CD4-positive, alpha-beta T cell (primary cell): ENCODE data around the gene HERC5. TPM values are rescaled to one million over a fixed set of nuclear protein-coding genes. Genes with fewer than 3 reads are reported as not detected.

Experiments
- ATAC-seq: fragments of 200-7000 bp; cut with Tn5 transposase; one replicate; pipeline ENCODE4 v1.10.0; 2022; ENCODE audit warnings: mild to moderate bottlenecking; ENCODE audit not compliant: poor library complexity
- CTCF ChIA-PET: fragments of 350-600 bp; sonication (Branson Sonifier 250); formaldehyde crosslinking; loops from one replicate; lab custom pipeline; 2021; ENCODE audit warnings: antibody characterized with exemption, inconsistent platforms; lab: Charles Lee
- POLR2A ChIA-PET: fragments of 350-600 bp; sonication (Branson Sonifier 250); formaldehyde crosslinking; loops from one replicate; lab custom pipeline; 2021; ENCODE audit warnings: antibody characterized with exemption, inconsistent platforms; lab: Charles Lee
- DNase-seq, 14 experiments: peaks; one replicate each; pipeline ENCODE4 v3.0.0-alpha.2; 2013 to 2020; ENCODE audit warnings: mixed read lengths in 2 of 14
- H3K27ac ChIP-seq, 2 donors: one replicate each; pipeline versions ENCODE4 v1.5.1 to v1.7.0; 2013; ENCODE audit warnings: low read length in 2 of 2, low read depth in 1 of 2, mild to moderate bottlenecking in 1 of 2
- H3K27me3 ChIP-seq, 2 experiments: 1 replicate in 1 of 2; 2 replicates in 1 of 2; pipeline versions ENCODE4 v1.6.1 to v1.7.0; 2013; ENCODE audit warnings: low read length in 2 of 2, control low read depth in 1 of 2, mild to moderate bottlenecking in 1 of 2, moderate library complexity in 1 of 2; ENCODE audit not compliant: insufficient read depth in 2 of 2, control insufficient read depth in 1 of 2
- H3K36me3 ChIP-seq: one replicate; pipeline ENCODE4 v1.6.1; 2013; ENCODE audit warnings: low read length, control low read depth; ENCODE audit not compliant: insufficient read depth
- H3K4me1 ChIP-seq: one replicate; pipeline ENCODE4 v1.6.1; 2013; ENCODE audit warnings: low read length, control low read depth; ENCODE audit not compliant: insufficient read depth
- H3K4me3 ChIP-seq: one replicate; pipeline ENCODE4 v1.5.1; 2013; ENCODE audit warnings: mild to moderate bottlenecking, low read length, moderate library complexity
- H3K9me3 ChIP-seq, 2 experiments: 1 replicate in 1 of 2; 2 replicates in 1 of 2; pipeline versions ENCODE4 v1.6.1 to v1.7.0; 2013; ENCODE audit warnings: low read length in 2 of 2, mild to moderate bottlenecking in 2 of 2, control low read depth in 1 of 2, moderate library complexity in 1 of 2; ENCODE audit not compliant: control insufficient read depth in 1 of 2, insufficient read depth in 1 of 2
- H3K27ac Mint-ChIP-seq: one replicate; pipeline ENCODE4 v1.8.0; 2020; ENCODE audit warnings: mixed read lengths
- H3K27me3 Mint-ChIP-seq: one replicate; pipeline ENCODE4 v1.8.0; 2021; ENCODE audit warnings: mixed read lengths
- H3K36me3 Mint-ChIP-seq: one replicate; pipeline ENCODE4 v1.8.0; 2021; ENCODE audit warnings: low read depth, mixed read lengths
- H3K4me1 Mint-ChIP-seq: one replicate; pipeline ENCODE4 v1.8.0; 2021; ENCODE audit warnings: low read depth, mixed read lengths
- H3K4me3 Mint-ChIP-seq: one replicate; pipeline ENCODE4 v1.8.0; 2020; ENCODE audit warnings: mild to moderate bottlenecking, mixed read lengths
- H3K9me3 Mint-ChIP-seq: one replicate; pipeline ENCODE4 v1.8.0; 2020; ENCODE audit warnings: mixed read lengths
- intact Hi-C, 2 experiments: fragments of 100-400 bp; cut with DNase I in 1 of 2; cut with micrococcal nuclease in 1 of 2; formaldehyde crosslinking; loops; one replicate each; pipeline versions ENCODE4 v1.15.1 to v1.9.0; 2023 to 2025; cut with DNase I, micrococcal nuclease
- total RNA-seq, 174 experiments: library from RNA in 2 of 174; stranded (reverse) in 2 of 174; gene quantifications; one replicate each; pipeline ENCODE4 v1.2.3 and lab custom pipeline; 2021 to 2026
- TF ChIP-seq, protein P1 (sequence below): fragments of 200-600 bp; IDR thresholded peaks from one replicate; pipeline ENCODE4 v1.8.0; 2022; ENCODE audit warnings: antibody characterized with exemption, mild to moderate bottlenecking

The HERC5 gene
- total RNA-seq, 2 experiments from 2014 or later: 23.6 to 23.9 TPM

DNA sequence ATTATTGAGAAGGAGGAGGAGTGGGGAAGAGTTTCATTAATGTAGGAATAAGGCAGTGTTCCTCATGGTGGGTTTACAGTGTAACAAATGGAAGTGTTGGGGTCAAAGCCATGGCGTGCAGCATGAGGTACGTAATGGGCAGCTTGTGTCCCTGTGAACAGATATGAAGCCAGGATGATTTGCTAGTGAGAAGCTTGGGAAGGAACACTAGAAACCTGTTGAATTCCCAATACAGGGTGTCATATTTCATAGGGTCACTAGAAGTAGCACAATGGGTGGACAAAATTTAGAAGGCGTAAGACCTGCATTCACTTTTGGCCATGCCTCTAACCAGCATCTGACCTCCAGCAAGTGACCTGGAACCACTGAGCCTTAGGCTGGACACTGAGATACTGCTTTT is 59.8 kb downstream of the HERC5 start:
- ATAC-seq: no peak
- Histone ChIP-seq H3K36me3 (peaks cover 7% of the 10 kb centered on the region), H3K4me3 (no peak overlapping the region), H3K4me1 (peaks cover 3% of the 10 kb centered on the region), H3K27me3 (no peaks in the 10 kb centered on the region), H3K27ac (no peak overlapping the region), H3K9me3 (no peaks in the 10 kb centered on the region)
- Mint-ChIP-seq H3K36me3 (peaks cover 14% of the 10 kb centered on the region), H3K4me3 (no peak overlapping the region), H3K27ac (no peak overlapping the region), H3K27me3 (no peaks in the 10 kb centered on the region), H3K4me1 (peaks cover 12% of the 10 kb centered on the region), H3K9me3 (no peaks in the 10 kb centered on the region)
- ChIA-PET POLR2A (no interaction called here), CTCF (interaction anchor here (0.6 to 1.2 kb wide), 7 partner anchors 25 to 1587 kb away, joined by 3 to 8 read pairs (median 4); no protein-coding TSS in a partner anchor)
- DNase-seq: no peak
- intact Hi-C loops: loop anchor here (5.0 to 10.0 kb wide), 4 partner anchors 152 to 839 kb away; no protein-coding TSS in a partner anchor
- TF ChIP-seq, protein P1, sequence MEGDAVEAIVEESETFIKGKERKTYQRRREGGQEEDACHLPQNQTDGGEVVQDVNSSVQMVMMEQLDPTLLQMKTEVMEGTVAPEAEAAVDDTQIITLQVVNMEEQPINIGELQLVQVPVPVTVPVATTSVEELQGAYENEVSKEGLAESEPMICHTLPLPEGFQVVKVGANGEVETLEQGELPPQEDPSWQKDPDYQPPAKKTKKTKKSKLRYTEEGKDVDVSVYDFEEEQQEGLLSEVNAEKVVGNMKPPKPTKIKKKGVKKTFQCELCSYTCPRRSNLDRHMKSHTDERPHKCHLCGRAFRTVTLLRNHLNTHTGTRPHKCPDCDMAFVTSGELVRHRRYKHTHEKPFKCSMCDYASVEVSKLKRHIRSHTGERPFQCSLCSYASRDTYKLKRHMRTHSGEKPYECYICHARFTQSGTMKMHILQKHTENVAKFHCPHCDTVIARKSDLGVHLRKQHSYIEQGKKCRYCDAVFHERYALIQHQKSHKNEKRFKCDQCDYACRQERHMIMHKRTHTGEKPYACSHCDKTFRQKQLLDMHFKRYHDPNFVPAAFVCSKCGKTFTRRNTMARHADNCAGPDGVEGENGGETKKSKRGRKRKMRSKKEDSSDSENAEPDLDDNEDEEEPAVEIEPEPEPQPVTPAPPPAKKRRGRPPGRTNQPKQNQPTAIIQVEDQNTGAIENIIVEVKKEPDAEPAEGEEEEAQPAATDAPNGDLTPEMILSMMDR: no peak

DNA sequence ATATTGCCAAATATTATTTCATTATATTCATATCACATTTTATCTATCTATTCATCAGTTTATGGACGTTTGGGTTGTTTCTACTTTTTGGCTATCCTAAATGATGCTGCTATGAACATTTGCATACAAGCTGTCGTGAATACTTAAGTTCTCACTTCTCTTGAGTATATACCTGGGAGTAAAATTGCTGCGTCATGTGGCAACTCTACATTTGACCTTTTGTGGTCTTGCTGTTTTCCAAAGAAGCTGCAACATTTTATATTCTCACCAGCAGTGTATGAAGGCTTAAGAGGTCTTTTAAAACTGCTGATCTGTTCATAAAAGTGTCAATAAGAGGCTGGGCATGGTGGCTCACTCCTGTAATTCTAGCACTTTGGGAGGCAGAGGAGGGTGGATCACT is 60.9 kb downstream of the HERC5 start:
- Histone ChIP-seq H3K9me3 (no peaks in the 10 kb centered on the region), H3K4me3 (no peak overlapping the region), H3K27ac (no peak overlapping the region), H3K27me3 (no peaks in the 10 kb centered on the region), H3K4me1 (peaks cover 7% of the 10 kb centered on the region), H3K36me3 (peaks cover 7% of the 10 kb centered on the region)
- ChIA-PET POLR2A (no interaction called here), CTCF (interaction anchor here (2.5 kb wide), 1 partner anchor 299 kb away, joined by 7 read pairs; no protein-coding TSS in a partner anchor)
- Mint-ChIP-seq H3K4me3 (no peak overlapping the region), H3K27ac (no peak overlapping the region), H3K9me3 (no peaks in the 10 kb centered on the region), H3K27me3 (no peaks in the 10 kb centered on the region), H3K36me3 (peaks cover 24% of the 10 kb centered on the region), H3K4me1 (peaks cover 23% of the 10 kb centered on the region)
- no peak for ATAC-seq
- DNase-seq: no peak
- TF ChIP-seq, protein P1: no peak
- intact Hi-C loops: loop anchor here (5.0 to 10.0 kb wide), 4 partner anchors 153 to 841 kb away; no protein-coding TSS in a partner anchor

DNA sequence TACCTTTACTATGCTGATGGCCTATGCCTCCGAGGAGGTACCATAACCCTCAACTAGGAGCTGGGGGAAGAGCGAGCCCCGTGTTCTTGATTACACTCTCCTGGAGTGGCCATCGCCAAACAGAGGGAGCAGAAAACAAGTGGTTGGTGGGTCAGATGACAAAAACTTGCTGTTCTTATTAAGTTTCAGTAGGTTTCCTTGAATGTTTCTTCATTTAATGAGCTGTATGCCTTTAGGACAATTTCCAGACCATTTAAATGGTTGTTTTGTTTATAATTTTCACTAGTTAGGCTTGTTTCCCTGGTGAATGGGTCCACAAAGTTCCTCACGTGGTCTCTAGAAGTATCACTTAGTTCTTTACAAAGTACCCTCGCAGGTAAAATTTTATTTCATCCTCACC is 62.0 kb downstream of the HERC5 start:
- H3K27ac Mint-ChIP-seq: no peak overlapping the region

More for the DNA sequence above, 62.0 kb downstream of the HERC5 start:
- H3K36me3 Mint-ChIP-seq: peaks cover 24% of the 10 kb centered on the region
- Histone ChIP-seq H3K4me1 (peaks cover 12% of the 10 kb centered on the region), H3K36me3 (peaks cover 7% of the 10 kb centered on the region), H3K9me3 (no peaks in the 10 kb centered on the region), H3K27me3 (no peaks in the 10 kb centered on the region), H3K4me3 (no peak overlapping the region), H3K27ac (no peak overlapping the region)
- TF ChIP-seq, protein P1: no peak
- H3K4me3 Mint-ChIP-seq: no peak overlapping the region
- CTCF ChIA-PET: interaction anchor here (2.5 kb wide), 1 partner anchor 300 kb away, joined by 7 read pairs; no protein-coding TSS in a partner anchor
- H3K9me3 Mint-ChIP-seq: no peaks in the 10 kb centered on the region
- no peak for DNase-seq
- no peaks in the 10 kb centered on the region for H3K27me3 Mint-ChIP-seq
- POLR2A ChIA-PET: interaction anchor here (1.2 kb wide), 1 partner anchor 235 kb away, joined by 4 read pairs; the partner anchor contains the start of gene PPM1K
- peaks cover 26% of the 10 kb centered on the region for H3K4me1 Mint-ChIP-seq
- no peak for ATAC-seq
- intact Hi-C loops: loop anchor here (5.0 to 10.0 kb wide), 4 partner anchors 154 to 842 kb away; no protein-coding TSS in a partner anchor
